H1 (cell line): ENCODE data around the gene HEXIM2. TPM values are rescaled to one million over a fixed set of nuclear protein-coding genes. Genes with fewer than 3 reads are reported as not detected.

Experiments used
- CTCF ChIA-PET: fragments of 300-600 bp; sonication (Branson Sonifier 250); formaldehyde crosslinking; loops from one replicate; lab custom pipeline; 2021; ENCODE audit not compliant: partially characterized antibody; lab: Charles Lee
- POLR2A ChIA-PET: fragments of 300-600 bp; sonication (Branson Sonifier 250); formaldehyde crosslinking; loops from one replicate; lab custom pipeline; 2021; ENCODE audit warnings: inconsistent platforms; ENCODE audit not compliant: partially characterized antibody; lab: Charles Lee
- DNase-seq, 2 experiments: peaks; one replicate each; pipeline versions ENCODE4 v3.0.0 to v3.0.0-alpha.2; 2010 to 2022; ENCODE audit warnings: low spot score in 2 of 2, low read depth in 1 of 2, mixed read lengths in 1 of 2
- FAIRE-seq: peaks from 2 replicates; lab custom pipeline; 2011; peaks lifted over from hg19 to GRCh38; lab: Jason Lieb, UNC
- H2AFZ ChIP-seq: 2 replicates; pipeline ENCODE4 v1.8.1; 2012; ENCODE audit warnings: low read length, inconsistent platforms
- H2AK5ac ChIP-seq: 2 replicates; pipeline ENCODE4 v1.6.1; 2013; ENCODE audit warnings: low read depth, low read length
- H2BK120ac ChIP-seq: replicated peaks from 2 replicates; pipeline ENCODE3; 2013; ENCODE audit warnings: low read depth, low read length, inconsistent platforms
- H2BK12ac ChIP-seq: 2 replicates; pipeline ENCODE4 v1.6.1; 2013; ENCODE audit warnings: low read depth, low read length
- H2BK15ac ChIP-seq: 2 replicates; pipeline ENCODE4 v1.6.1; 2013; ENCODE audit warnings: low read length
- H2BK20ac ChIP-seq: 2 replicates; pipeline ENCODE4 v1.6.1; 2013; ENCODE audit warnings: low read length
- H2BK5ac ChIP-seq: 2 replicates; pipeline ENCODE4 v1.6.1; 2013; ENCODE audit warnings: low read depth, low read length
- H3K14ac ChIP-seq: 2 replicates; pipeline ENCODE4 v1.6.1; 2013; ENCODE audit warnings: inconsistent platforms; ENCODE audit not compliant: insufficient read length
- H3K18ac ChIP-seq: 2 replicates; pipeline ENCODE4 v1.6.1; 2013; ENCODE audit warnings: low read length; ENCODE audit errors: extremely low read depth
- H3K23ac ChIP-seq: 2 replicates; pipeline ENCODE4 v1.6.1; 2013; ENCODE audit warnings: inconsistent platforms; ENCODE audit not compliant: insufficient read length
- H3K23me2 ChIP-seq: 2 replicates; pipeline ENCODE4 v1.6.1; 2013; ENCODE audit warnings: low read depth, low read length
- H3K27ac ChIP-seq: 2 replicates; pipeline ENCODE4 v1.6.1; 2011; ENCODE audit warnings: low read depth, low read length, inconsistent platforms
- H3K27me3 ChIP-seq, 4 experiments: replicated peaks in 1 of 4; 1 replicate in 1 of 4; 2 replicates in 3 of 4; pipeline versions ENCODE4 v1.6.1 to v1.8.1; 2011 to 2013; ENCODE audit warnings: low read length in 3 of 4, mild to moderate bottlenecking in 3 of 4, inconsistent platforms in 2 of 4, mixed read lengths in 2 of 4, moderate library complexity in 1 of 4; ENCODE audit not compliant: control insufficient read depth in 3 of 4, insufficient read depth in 3 of 4; ENCODE audit errors: extremely low read depth in 1 of 4
- H3K36me3 ChIP-seq, 4 experiments: 2 replicates each; pipeline versions ENCODE4 v1.6.1 to v1.8.1; 2011 to 2013; ENCODE audit warnings: mild to moderate bottlenecking in 4 of 4, low read length in 3 of 4, moderate library complexity in 2 of 4, control low read depth in 1 of 4, inconsistent platforms in 1 of 4; ENCODE audit not compliant: insufficient read depth in 4 of 4, control insufficient read depth in 2 of 4
- H3K4ac ChIP-seq: replicated peaks from 2 replicates; pipeline ENCODE3; 2013; ENCODE audit warnings: low read length, low read depth, mixed read lengths, inconsistent platforms; ENCODE audit not compliant: insufficient read length
- H3K4me1 ChIP-seq, 4 experiments: replicated peaks in 1 of 4; 1 replicate in 1 of 4; 2 replicates in 3 of 4; pipeline versions ENCODE4 v1.6.1 to v1.8.1; 2011 to 2013; ENCODE audit warnings: low read length in 3 of 4, inconsistent platforms in 2 of 4, mixed read lengths in 1 of 4; ENCODE audit not compliant: insufficient read depth in 4 of 4, control insufficient read depth in 3 of 4
- H3K4me2 ChIP-seq, 2 experiments: 2 replicates each; pipeline versions ENCODE4 v1.6.1 to v1.8.1; 2011 to 2013; ENCODE audit warnings: low read depth in 2 of 2, low read length in 2 of 2, control low read depth in 1 of 2, inconsistent platforms in 1 of 2, mild to moderate bottlenecking in 1 of 2; ENCODE audit not compliant: insufficient read depth in 1 of 2
- H3K4me3 ChIP-seq, 4 experiments: fragments of 200-600, 300-600 bp in 1 of 4; sonication (generic), shearing (Covaris generic), sonication (Bioruptor Twin) in 1 of 4; 2 replicates each; pipeline versions ENCODE4 v1.5.1 to v1.8.1; 2011 to 2016; ENCODE audit warnings: low read length in 4 of 4, low read depth in 3 of 4, control low read depth in 2 of 4, inconsistent platforms in 2 of 4, mild to moderate bottlenecking in 2 of 4, mixed read lengths in 1 of 4, moderate library complexity in 1 of 4; ENCODE audit not compliant: insufficient read depth in 2 of 4; ENCODE audit errors: extremely low read depth in 1 of 4
- H3K56ac ChIP-seq: replicated peaks from 2 replicates; pipeline ENCODE3; 2013; ENCODE audit warnings: low read depth, mild to moderate bottlenecking, mixed read lengths, low read length, inconsistent platforms; ENCODE audit not compliant: insufficient read length
- H3K79me1 ChIP-seq: 2 replicates; pipeline ENCODE4 v1.6.1; 2013; ENCODE audit warnings: low read depth, low read length, control low read depth
- H3K79me2 ChIP-seq, 2 experiments: 2 replicates each; pipeline versions ENCODE4 v1.6.1 to v1.8.1; 2012 to 2013; ENCODE audit warnings: low read length in 2 of 2, mild to moderate bottlenecking in 2 of 2, inconsistent platforms in 1 of 2; ENCODE audit not compliant: insufficient read depth in 2 of 2, control insufficient read depth in 1 of 2
- H3K9ac ChIP-seq, 4 experiments: replicated peaks in 1 of 4; 1 replicate in 1 of 4; 2 replicates in 3 of 4; pipeline versions ENCODE4 v1.6.1 to v1.8.1; 2011 to 2013; ENCODE audit warnings: low read depth in 3 of 4, low read length in 3 of 4, control low read depth in 2 of 4, mild to moderate bottlenecking in 2 of 4, moderate library complexity in 2 of 4, inconsistent platforms in 1 of 4; ENCODE audit errors: extremely low read depth in 1 of 4
- H3K9me3 ChIP-seq, 2 experiments: 2 replicates each; pipeline versions ENCODE4 v1.6.1 to v1.8.1; 2012 to 2013; ENCODE audit warnings: mild to moderate bottlenecking in 2 of 2, moderate library complexity in 2 of 2, control low read depth in 1 of 2, inconsistent platforms in 1 of 2, low read depth in 1 of 2, low read length in 1 of 2, mixed read lengths in 1 of 2; ENCODE audit not compliant: insufficient read depth in 2 of 2
- H4K20me1 ChIP-seq, 2 experiments: replicated peaks in 1 of 2; 2 replicates each; pipeline versions ENCODE3 to v1.8.1; 2011 to 2013; ENCODE audit warnings: inconsistent platforms in 2 of 2, low read length in 2 of 2, mild to moderate bottlenecking in 1 of 2; ENCODE audit not compliant: insufficient read depth in 2 of 2, control insufficient read depth in 1 of 2
- H4K5ac ChIP-seq: 2 replicates; pipeline ENCODE4 v1.6.1; 2013; ENCODE audit warnings: low read length, low read depth, mixed read lengths, inconsistent platforms; ENCODE audit not compliant: insufficient read length
- H4K8ac ChIP-seq: 2 replicates; pipeline ENCODE4 v1.8.0; 2013; ENCODE audit warnings: mild to moderate bottlenecking, moderate library complexity, low read length, inconsistent platforms; ENCODE audit not compliant: insufficient read depth; ENCODE audit errors: extremely low read depth
- H4K91ac ChIP-seq: replicated peaks from 2 replicates; pipeline ENCODE3; 2013; ENCODE audit warnings: low read length, mixed read lengths, inconsistent platforms; ENCODE audit not compliant: insufficient read length
- BRCA1 ChIP-seq: IDR thresholded peaks from 2 replicates; pipeline ENCODE4 v1.6.1; 2012; ENCODE audit warnings: low read depth, low read length, improper control_type of control experiment
- GABPA ChIP-seq: IDR thresholded peaks from 2 replicates; pipeline ENCODE4 v1.6.1; 2011; ENCODE audit warnings: mild to moderate bottlenecking, low read length, moderate library complexity, borderline replicate concordance; ENCODE audit not compliant: insufficient read depth
- KDM4A ChIP-seq: IDR thresholded peaks from one replicate; pipeline ENCODE4 v1.7.1; 2012; ENCODE audit warnings: low read depth, mild to moderate bottlenecking, moderate library complexity, low read length, inconsistent platforms; ENCODE audit not compliant: severe bottlenecking
- RBBP5 ChIP-seq: IDR thresholded peaks from 2 replicates; pipeline ENCODE4 v1.7.1; 2012; ENCODE audit warnings: low read depth, mild to moderate bottlenecking, inconsistent platforms, low read length, moderate library complexity, borderline replicate concordance
- SP2 ChIP-seq: IDR thresholded peaks from 2 replicates; pipeline ENCODE4 v1.6.1; 2012; ENCODE audit warnings: mild to moderate bottlenecking, low read length, inconsistent platforms
- WGBS, 2 experiments: shearing (Covaris generic) in 1 of 2; methylation state at CpG; one replicate each; pipeline versions ENCODE4 v1.1.6 to v1.1.7; 2013 to 2015; ENCODE audit warnings: low lambda C conversion rate in 2 of 2, mixed read lengths in 2 of 2, inconsistent platforms in 1 of 2, low coverage in 1 of 2, missing lambda C conversion rate in 1 of 2; ENCODE audit not compliant: insufficient replicate concordance in 2 of 2, insufficient coverage in 1 of 2, insufficient read length in 1 of 2; ENCODE audit errors: extremely low coverage in 1 of 2, missing lambda C conversion rate in 1 of 2; 5-methylcytosine and 5-hydroxymethylcytosine counted together
- polyA plus RNA-seq, 7 experiments: library from polyadenylated mRNA; depleted of rRNA in 3 of 7; stranded (reverse) in 5 of 7; unstranded in 2 of 7; fragments of >200 nt in 5 of 7; fragments of 200-250 nt in 2 of 7; gene quantifications; 1 replicate in 5 of 7; 2 replicates in 1 of 7; 4 replicates in 1 of 7; pipeline versions ENCODE4 v1.2.1 to v1.2.3, GENCODE V29; 2011 to 2013; ENCODE audit warnings: missing spikeins in 2 of 7, mixed read lengths in 2 of 7
- total RNA-seq: library from RNA; stranded (reverse); fragmentation: NEBNext Ultra II Directional; extraction: Animal tissue kit (Norgen Biotek cat#: 25700); gene quantifications from 2 replicates; pipeline ENCODE4 v1.2.1, GENCODE V29; 2021

HEXIM2 gene
- total and polyA plus RNA-seq, 2 of the 8 experiments (the other 6 are each of a cell fraction or from before 2014, with no cell fraction given) = 7.5 to 13.2 TPM

DNA sequence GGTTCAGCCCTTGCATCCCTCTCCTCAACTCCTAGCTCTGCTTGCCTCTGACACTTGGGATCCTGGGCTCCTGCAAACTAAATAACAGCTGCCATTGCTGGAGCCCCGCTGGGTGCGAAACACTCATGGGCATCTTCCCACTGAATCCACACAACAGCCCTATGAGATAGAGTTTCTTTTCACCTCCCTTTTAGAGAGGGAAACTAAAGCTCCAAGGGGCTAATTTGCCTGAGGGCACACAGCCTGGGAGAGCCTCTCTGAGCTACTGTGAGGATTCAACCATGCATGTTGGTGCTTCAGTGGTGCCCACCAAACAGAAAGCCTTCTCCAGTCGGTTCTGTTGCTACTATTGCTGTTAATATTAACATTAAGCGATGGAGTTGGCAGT, 22.1 kb upstream of the HEXIM2 start:
- Histone ChIP-seq H3K9ac (no peak overlapping the region), H3K56ac (no peak overlapping the region), H4K8ac (no peak overlapping the region), H3K14ac (no peak overlapping the region), H3K4me3 (no peak overlapping the region), H3K9me3 (no peaks in the 10 kb centered on the region), H4K20me1 (no peaks in the 10 kb centered on the region), H3K36me3 (no peaks in the 10 kb centered on the region), H3K4me1 (peaks cover 0 to 12% (median 9%) of the 10 kb centered on the region in 4 experiments; a peak in 5 of 7 replicates), H3K79me1 (no peaks in the 10 kb centered on the region), H3K4me2 (no peak overlapping the region), H4K91ac (no peak overlapping the region), H2AK5ac (no peak overlapping the region), H2BK20ac (no peak overlapping the region), H3K79me2 (no peaks in the 10 kb centered on the region), H3K23me2 (peaks cover 7% of the 10 kb centered on the region), H2BK120ac (no peak overlapping the region), H3K27ac (no peak overlapping the region), H3K23ac (no peak overlapping the region), H2BK5ac (no peak overlapping the region), H2BK15ac (no peak overlapping the region), H4K5ac (no peak overlapping the region), H3K18ac (no peak overlapping the region), H3K4ac (no peak overlapping the region), H3K27me3 (no peaks in the 10 kb centered on the region), H2BK12ac (no peak overlapping the region), H2AFZ (no peak overlapping the region)
- POLR2A ChIA-PET = interaction anchor here (1.0 to 15.8 kb wide), 5 partner anchors 10 to 31 kb away, joined by 3 to 185 read pairs (median 9); partner anchors contain the start of genes HEXIM1 and HEXIM2
- CTCF ChIA-PET = interaction anchor here (0.6 to 11.7 kb wide), 5 partner anchors 11 to 97 kb away, joined by 3 to 156 read pairs (median 3); partner anchors contain the start of gene HEXIM1
- FAIRE-seq (no peak), DNase-seq (no peak)
- WGBS, 2 experiments = 97% methylated on average over 4 of the region's 4 CpGs; no CpG with 5 or more reads in 1 of the 2 experiments
- TF ChIP-seq KDM4A = no peak
- no peak for TF ChIP-seq GABPA
- no peak for TF ChIP-seq BRCA1
- TF ChIP-seq SP2 = no peak
- TF ChIP-seq RBBP5 = no peak
